GM21381 (cell line): Measurements from ENCODE around the gene ADAMTS2.

ENCODE experiments used
- ATAC-seq: cut with Tn5 transposase; IDR thresholded peaks from one replicate; pipeline ENCODE4 v1.9.1; 2021; ENCODE audit warnings: mild to moderate bottlenecking, moderate library complexity; ENCODE audit not compliant: unreplicated experiment

ADAMTS2 gene

DNA sequence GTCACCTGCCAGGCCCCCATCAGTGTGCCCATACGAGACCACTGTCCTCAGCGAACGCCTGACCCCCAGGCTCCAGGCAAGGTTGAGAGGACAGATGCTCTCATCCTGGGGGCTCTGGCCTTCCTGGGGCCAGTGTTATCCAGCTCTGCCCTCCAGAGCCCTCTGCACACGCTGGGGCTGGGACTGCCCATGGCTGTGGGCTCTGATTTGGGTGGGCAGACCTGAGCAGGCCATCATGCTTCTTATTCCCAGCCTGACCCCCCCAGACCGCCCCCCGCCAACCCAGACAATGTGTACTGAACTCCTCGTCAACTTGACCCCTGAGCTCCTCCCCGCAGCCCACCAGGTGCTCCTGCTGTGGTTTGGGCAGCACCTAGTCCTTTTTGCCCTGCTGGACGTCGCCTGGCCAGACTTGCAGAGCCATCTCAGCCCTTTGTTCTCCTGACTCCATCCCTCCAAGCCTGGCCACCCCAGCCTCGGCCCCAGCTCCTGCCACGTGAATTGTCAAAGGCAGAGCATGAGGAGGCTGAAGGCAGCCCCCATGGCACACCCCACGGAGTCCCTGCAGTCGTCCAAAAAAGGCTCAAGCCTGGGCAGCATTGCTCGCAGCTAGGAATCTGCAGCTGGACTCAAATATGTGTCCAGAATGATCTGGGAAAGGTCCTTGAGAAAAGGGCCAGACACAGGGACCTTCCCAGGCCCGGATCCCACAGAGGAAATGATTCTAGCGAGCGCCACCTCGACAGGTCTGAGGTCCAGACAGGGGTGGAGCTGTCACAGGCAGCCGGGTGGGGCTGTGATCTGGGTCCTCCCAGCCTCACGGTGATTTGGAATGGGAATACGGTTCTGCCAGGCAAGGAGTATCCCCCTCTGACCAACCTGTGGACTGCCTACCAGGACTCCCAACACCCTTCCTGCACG is 87.0 kb downstream of the ADAMTS2 start:
- no peak for ATAC-seq

DNA sequence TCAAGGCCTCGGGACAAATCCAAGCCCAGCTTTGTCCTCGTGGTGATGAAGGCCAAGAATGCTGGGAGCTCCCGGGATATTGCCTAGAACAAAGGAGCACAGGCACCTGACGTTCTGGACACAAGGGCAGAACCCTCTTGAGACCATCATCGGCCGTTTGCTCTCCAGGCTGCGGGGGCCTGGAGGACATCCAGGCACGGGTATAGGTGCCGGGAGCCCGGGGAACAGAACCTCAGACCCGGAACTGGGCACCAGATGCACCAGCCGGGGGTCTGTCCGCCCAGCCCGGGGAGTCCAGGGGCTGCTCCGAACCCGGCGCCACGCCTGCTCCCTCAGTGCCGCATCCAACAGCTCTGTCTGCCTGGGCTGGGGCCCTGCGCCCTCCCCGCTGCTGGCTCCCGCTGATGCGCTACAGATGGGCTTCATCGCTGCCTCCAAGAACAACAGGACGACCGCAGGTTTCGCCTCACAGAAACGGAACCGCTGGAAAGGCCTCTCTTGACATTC is 88.0 kb downstream of the ADAMTS2 start:
- no peak for ATAC-seq

DNA sequence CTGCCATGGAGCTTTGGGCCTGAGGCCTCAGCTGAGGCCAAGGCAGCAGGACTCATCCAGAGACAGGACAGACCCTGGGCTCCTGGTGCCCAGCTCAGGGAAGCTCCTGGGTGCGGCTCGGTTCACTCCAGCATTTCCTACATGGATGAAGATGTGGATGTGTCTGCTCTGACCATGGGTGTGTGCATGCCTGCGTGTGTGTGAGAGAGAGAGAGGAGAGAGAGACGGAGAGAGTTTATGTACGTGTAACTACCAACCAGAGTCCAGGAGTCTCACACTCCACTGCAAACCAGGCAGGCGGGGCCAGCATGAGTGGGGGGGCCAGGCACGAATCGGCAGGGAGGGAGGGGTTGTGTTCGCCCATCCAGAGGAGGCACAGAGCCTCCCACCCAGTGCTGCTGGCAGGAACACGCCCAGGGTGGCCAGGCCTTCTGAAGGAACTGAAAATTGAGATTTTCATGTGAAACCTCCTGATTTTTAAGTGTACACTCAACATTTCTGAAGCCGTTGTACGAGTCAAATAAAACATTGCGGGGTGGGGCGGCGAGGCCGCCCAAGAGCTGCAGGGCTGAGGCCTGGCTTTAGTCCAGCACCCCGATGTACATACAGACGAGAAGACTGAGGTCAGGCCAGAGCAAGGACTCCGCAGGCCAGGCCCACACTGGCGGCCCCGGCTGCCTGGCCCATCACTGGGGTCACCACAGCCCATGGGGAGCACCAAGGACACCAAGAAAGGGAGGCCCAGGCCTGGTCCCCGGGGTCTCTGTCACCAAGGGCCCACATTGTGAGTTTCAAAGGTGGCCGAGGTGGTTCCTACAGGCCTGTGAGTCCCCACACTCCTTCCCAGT is 88.7 kb downstream of the ADAMTS2 start:
- no peak for ATAC-seq

DNA sequence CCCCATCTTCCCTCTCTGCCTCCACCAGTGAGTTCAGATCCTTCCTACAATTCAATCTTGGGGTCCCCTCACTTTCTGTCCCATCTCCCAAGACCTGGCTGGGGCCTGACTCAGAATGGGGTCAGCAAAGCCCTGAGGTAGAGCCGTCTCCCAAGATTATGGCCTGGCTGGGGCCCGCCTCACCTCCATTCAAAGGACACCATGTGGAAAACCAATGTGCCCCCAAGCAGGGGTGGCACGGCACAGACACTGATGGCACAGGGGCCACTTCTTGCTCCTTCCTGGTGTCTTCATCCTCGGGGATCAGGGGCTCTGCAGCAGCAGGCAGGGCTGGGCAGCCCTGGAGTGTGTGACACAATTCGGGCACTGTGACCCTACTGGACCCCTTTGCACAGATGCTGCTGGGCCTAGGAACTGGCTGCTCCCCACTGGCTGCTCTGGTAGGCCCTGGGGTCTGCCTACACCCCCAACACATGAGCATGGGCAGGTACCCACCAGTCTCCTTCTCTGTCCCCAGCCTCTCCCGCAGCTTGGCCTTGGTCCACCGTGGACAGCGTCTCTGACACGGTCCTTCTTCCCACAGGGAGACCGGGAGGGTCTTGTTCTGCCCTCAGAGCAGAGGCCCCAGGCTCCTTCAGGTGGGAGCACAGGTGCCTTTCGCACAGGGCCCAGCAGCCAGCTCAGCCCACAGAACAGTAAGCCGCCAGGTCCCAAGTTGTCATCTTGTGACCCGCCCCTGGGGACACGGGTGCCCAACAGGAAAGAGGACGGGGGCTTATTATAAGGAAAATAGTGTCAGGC is 89.5 kb downstream of the ADAMTS2 start:
- ATAC-seq: no peak

DNA sequence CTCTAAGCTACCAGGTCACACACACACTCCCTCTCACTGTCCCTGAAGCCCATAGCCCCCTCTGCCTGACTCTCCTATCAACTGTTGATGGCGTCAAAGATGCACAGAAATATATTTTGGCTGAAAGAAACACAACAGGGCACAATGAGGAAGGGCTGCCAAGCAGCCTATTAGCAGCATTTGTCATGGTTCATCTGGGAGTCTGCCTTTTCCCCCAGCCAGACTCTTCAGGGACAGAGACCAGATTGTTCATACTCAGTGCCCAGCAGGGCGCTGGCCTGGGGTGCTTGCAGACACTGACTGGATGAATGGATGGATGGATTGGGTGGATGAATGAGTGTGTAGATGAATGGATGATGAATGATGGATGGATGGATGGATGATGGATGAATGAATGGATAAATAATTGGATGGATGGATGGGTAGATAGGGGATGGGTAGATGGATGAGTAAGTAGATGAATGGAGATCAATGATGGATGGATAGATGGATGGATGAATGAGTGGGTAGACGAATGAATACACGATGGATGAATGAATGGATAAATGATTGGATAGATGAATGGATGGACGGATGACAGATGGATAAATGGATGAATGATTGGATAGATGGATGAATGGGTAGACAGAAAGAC is 90.5 kb downstream of the ADAMTS2 start:
- no peak for ATAC-seq

DNA sequence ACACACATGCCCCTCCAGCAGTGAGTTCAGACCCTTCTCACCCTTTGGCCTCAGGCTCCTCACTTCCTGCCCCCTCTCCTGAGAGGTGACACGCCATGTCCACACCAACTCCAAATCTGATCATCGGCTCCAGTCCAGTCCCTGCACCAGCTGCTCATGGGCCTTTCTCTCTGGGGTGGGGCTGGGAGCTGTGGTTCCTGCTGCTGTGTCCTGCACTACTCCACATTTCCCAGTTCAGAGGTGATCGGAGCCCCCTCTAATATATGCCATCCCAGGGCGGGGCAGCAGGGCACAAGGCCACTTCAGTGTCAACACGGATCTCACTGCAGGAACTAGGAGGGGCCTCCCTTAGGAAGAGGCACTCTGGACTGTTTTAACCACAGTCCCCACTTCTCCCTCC is 91.5 kb downstream of the ADAMTS2 start:
- no peak for ATAC-seq

DNA sequence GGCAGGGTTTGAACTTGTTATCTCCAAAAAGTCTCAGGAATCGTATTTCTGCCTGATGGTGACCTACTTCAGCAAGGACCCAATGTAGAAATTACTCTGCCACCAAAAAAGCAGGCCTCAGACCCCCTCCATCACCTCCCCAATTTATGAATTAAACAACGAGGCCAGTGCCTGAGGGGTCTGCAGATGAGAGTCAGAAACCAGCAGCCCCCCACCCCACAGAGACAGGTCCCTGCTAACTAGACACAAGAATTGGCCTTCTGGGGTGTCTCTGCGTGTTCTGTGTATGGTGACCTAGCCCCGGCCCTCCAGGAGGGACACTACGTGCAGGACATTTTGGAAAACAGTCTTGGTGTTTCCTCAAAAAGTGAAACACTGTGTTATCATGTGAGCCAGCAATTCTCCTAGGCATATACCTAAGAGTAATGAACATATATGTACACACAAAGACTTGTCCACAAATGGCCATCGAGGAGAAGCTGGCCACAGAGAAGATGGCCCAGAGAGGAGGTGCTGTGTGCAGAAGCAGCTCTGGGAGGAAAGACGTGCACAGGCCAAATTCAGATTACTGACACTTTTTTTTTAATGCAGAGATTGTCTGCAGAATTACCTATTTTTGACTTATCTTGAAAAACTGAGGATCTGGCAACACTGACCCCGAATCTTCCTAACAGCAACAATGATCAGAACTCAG is 93.8 kb downstream of the ADAMTS2 start:
- ATAC-seq: no peak

DNA sequence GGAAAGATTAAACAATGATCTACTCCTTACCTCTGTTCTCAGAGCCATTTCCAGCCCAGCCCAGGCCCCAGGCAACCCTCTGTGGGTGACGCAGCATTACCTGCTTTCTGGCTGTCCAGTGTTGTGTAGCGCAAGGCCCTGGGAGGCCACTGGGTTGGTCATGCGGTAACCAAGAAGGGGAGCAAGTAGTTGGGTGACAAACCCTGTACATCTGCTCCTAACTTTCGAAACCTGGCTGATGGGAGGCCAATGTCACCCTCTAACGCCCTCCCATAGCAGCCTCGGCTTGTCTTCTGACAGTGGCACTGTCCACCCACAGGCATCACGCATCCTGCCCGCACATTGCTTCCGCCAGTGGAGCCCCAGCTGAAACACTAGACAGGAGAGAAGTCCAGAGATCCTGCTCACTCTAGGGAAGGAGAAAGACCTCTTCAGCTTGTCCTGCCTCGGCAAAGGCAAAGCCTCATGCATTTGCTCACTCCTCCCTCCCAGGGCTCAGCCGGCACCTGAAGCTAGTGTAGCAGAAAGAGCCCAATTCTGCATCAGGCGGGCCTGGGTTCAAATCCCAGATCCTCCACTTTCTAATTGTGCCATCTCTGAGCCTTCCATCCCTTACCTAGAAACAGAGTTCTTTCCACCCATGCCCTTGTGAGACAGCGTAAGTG is 94.6 kb downstream of the ADAMTS2 start:
- no peak for ATAC-seq

DNA sequence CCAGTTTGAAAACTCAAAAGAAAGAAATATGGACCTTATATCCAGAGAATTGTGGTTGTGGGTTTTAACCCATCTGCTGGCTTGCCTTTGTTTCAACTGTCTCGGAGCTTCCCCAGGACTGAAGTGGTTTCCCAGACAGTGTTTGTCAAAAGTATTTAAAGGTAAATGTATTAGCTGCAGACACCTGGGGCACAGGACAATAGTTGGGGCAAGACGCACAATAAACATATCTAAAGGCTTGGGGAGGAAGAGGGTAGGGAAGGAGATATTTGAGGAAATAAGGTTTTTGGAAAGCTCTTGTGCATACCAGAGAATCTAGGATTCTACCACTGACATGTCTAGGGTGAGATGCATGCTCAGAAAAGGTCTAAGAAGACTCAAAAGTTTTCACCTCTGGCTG is 99.0 kb downstream of the ADAMTS2 start:
- ATAC-seq: no peak

DNA sequence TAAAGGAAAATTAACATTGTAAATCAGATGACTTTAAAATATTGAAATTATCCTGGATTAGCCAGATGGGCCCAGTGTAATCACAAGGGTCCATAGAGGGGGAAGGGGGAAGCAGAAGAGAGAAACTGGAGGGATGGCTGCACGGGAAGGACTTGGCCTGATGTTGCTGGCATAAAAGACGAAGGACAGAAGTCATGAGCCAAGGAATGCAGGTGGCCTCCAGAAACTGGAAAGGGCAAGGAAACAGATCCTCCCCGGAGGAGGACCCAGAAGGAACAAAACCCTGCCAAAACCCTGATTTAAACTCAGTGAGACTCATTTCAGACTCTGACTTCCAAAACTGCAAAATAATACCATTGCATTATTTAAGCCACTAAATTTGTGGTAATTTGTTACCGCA is 100.2 kb downstream of the ADAMTS2 start:
- ATAC-seq: no peak

DNA sequence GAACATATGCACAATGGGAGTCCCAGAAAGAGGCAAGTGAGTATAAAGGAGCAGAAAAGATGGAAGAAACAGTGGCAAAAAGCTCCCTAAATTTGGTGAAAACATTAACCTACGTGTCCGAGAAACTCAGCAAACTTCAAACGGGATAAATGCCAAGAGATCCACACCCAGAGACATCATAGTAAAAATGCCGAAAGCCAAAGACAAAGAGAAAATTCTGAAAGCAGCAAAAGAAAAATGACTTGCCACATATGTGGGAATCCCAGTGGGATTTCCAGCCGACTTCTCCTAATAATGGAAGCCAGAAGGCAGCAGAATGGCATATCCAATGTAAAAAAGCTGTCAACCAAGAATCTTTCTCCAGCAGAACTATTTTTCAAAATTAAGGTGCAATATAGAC is 101.2 kb downstream of the ADAMTS2 start:
- no peak for ATAC-seq

DNA sequence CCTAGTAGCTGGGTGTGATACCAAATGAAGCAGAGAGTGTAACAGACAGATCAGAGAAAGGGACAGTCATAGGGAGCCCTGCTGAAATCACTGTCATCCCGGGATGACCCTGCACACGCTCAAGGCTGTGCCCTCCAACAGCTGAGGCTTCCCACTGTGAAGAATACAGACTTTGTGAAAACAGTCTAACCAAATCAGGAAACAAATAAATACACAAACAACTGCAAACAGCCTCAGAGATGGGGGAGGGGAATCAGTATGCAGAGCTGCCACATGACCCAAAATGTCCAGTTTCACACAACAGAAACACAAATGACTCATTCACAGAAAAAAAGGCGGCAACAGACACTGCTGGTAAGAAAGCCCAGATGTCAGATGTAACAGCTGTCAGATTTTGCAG is 101.9 kb downstream of the ADAMTS2 start:
- ATAC-seq: no peak

DNA sequence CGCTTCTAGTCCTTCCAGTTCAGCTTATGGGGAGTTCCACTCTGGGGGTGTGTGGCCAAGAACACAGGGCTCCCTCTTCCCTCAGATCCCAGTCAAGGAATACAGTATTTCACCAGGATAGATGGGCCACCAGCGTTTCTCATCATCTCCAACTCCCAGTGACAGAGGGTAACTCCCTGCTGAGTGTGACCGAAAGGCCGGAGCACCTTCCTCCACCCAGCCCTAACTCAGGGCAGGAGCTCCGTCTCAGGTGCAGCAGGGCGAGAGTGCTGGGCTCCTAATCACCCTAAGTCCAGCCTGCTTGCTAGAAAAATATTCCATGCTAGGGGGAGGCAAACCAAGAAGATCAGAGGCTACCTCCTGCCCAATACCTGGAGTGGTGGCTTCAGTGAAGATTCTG is 102.6 kb downstream of the ADAMTS2 start:
- no peak for ATAC-seq

DNA sequence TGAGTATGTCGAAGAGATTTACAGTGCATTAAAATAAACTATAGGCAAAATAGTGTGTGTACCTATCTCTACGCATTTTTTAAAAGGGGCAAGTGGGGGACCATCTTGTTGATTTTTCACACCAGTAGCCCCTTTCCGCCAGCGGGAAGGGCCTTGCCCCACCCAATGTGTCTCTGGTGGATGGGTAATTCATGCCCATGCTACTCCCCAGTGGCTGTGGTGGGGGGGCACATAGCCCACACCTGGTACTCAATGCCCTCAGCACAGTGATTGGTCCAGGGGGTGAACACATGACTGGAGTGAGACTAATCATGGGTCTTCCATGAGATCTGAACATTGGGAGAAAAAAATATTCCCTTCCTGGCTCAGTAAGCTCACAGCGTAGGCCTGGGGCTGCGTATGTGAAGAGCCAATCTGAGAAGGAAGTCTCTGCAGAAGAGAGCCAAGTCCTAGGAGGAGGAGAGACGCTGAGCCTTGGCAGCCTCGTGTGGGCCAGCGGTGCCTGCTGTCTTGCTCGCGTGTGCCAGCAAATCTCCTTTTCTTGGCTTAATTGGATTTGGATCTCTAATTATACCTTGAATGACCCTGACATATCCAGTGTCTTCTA is 103.4 kb downstream of the ADAMTS2 start:
- no peak for ATAC-seq

DNA sequence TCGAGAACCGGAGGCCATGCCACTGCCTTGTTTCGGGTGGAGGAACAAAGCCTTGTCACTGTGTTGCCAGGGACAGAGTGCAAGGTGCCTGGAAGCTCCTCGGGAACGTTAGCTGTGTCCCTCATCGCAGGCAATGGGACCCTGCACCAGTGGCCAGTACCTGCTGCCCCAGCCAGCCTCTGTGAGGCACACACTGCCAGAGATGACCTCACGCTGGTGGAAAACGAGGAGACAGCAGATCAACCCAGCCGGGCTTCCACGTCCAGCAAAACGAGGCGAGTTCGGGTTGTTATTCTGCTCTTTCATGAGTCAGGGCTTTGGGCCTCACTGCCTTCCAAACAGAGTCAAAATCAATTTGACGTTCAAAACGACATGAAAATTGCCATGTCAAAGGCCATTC is 104.1 kb downstream of the ADAMTS2 start:
- ATAC-seq: no peak

DNA sequence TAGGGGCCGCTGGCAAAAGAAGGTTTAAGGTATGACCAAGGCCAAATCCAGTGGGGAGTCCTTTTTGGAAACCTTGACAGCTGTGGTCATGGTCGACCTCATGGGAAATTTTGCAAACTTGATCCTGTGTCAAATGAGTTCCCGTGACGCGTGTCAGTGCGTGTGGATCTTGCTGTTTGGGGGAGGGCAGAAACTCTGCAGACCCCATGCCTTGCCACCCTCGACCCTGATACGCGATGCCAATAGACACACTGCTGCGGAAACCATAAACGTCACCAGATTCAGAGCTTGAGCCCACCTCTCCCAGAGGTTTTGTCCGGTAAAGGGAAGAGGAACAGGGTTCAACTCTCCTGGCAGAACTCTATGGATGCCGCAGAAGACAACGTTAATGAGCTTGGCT is 104.7 kb downstream of the ADAMTS2 start:
- no peak for ATAC-seq

DNA sequence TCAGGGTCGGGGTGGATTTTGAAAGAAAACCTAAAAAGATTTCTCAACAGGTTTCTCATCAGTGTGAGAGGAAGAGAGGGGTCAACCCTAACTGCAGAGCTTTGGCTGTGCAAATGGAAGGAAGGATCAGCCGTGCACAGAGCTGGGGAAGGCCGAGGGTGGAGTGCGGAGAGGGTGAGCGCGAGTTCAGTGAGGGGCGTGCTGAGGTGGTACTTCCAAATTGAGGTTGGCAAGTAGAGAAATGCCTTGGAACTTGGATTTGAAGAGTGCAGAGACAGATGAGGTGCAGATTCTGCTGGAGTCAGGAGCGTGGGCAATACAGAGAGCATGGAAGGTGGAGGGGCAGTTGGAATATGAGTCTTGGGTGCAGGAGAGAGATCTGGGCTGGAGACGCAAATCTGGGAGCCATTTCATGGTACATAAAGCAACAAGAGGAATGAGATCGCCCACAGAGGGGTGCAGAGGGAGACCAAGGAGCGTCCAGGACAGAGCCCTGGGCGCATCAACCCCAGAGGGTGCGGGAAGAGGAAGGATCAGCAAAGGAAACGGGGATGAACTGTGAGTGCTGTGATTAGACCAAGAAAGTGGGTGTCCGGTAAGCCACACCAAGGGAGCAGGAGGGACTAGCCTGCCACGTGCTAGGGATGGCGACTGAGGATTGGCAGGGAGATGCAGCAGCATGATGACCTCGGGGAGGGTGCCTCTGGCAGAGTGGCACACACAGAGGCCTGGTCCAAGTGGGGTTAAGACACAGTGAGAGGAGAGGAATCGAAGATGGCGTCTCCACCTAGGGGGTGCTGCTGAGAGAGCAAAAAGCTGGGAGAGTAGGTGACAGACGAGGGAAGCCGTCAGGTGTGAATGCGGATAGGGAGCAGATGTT is 105.8 kb downstream of the ADAMTS2 start:
- ATAC-seq: no peak

DNA sequence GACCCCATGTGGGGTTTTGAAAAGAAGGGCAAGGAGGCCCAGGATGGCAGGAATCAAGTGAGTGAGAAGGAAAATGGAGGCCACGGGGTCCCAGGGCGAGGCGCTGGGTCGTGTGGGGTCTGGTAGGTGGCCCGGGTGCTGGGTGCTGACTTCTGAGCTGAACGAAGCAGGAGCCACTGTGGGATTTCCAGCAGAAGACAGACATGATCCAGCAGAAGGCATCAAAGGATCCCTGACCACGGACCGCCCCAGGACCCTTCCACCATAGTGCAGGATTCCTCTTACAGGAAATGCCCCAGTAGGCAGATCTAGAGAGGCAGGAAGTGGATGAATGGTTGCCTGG is 106.7 kb downstream of the ADAMTS2 start:
- ATAC-seq: no peak
